Uterus (tissue), 4 donors: Measurements from ENCODE around the gene KPNA3. TPM values are rescaled to one million over a fixed set of nuclear protein-coding genes. Genes with fewer than 3 reads are reported as not detected.

ENCODE experiments used
- DNase-seq, 2 donors: peaks; one replicate each; pipeline ENCODE4 v3.0.0-alpha.2; 2019 to 2020
- H3K27ac ChIP-seq, 2 donors: fragments of 200-600 bp; sonication (generic); 1 replicate in 1 of 2; 2 replicates in 1 of 2; pipeline ENCODE4 v1.5.1; 2016 to 2018
- H3K27me3 ChIP-seq, 2 donors: fragments of 200-600 bp; sonication (generic); one replicate each; pipeline ENCODE4 v1.5.1; 2018 to 2019; ENCODE audit warnings: control low read depth in 1 of 2
- H3K36me3 ChIP-seq, 2 donors: fragments of 200-600 bp; sonication (generic); one replicate each; pipeline ENCODE4 v1.5.1; 2019; ENCODE audit warnings: control low read depth in 1 of 2
- H3K4me1 ChIP-seq, 2 donors: fragments of 200-600 bp; sonication (generic); one replicate each; pipeline ENCODE4 v1.5.1; 2018 to 2019; ENCODE audit warnings: control low read depth in 1 of 2
- H3K4me3 ChIP-seq, 2 donors: fragments of 200-600 bp; sonication (generic); 1 replicate in 1 of 2; 2 replicates in 1 of 2; pipeline ENCODE4 v1.5.1; 2018 to 2019; ENCODE audit warnings: mild to moderate bottlenecking in 1 of 2
- H3K9me3 ChIP-seq, 2 donors: fragments of 200-600 bp; sonication (generic); one replicate each; pipeline ENCODE4 v1.5.1; 2019; ENCODE audit warnings: control low read depth in 1 of 2
- CTCF ChIP-seq, 4 experiments: fragments of 200-600 bp in 2 of 4; fragments of 450-650 bp in 2 of 4; sonication (generic) in 2 of 4; IDR thresholded peaks; one replicate each; pipeline ENCODE4 v1.5.1; 2016 to 2019; ENCODE audit warnings: antibody characterized with exemption in 4 of 4, mild to moderate bottlenecking in 2 of 4, moderate library complexity in 1 of 4
- POLR2A ChIP-seq, 2 donors: fragments of 450-650 bp; IDR thresholded peaks; one replicate each; pipeline ENCODE4 v1.6.1; 2016; ENCODE audit warnings: antibody characterized with exemption in 2 of 2, mild to moderate bottlenecking in 1 of 2, moderate library complexity in 1 of 2
- intact Hi-C: fragments of 100-400 bp; cut with DNase I; formaldehyde crosslinking; loops from one replicate; pipeline ENCODE4 v1.15.1; 2023; ENCODE audit warnings: low total_unique reads
- total RNA-seq, 4 donors: library from RNA; depleted of rRNA in 3 of 4; stranded (reverse); fragments of >200 nt in 3 of 4; gene quantifications; one replicate each; pipeline versions ENCODE4 v1.1.0 to v1.2.4, GENCODE V29; 2014 to 2023
- donor health status: DM: yes; HTN: yes; CAD: no.

Gene KPNA3
- total RNA-seq, 4 donors from 2014 or later = 9.1 to 49.2 (median 30.3) TPM

- no peak for DNase-seq
- no peak overlapping the region for H3K4me3 ChIP-seq
- intact Hi-C loops = no loop called here
- H3K4me1 ChIP-seq = no peaks in the 10 kb centered on the region
- TF ChIP-seq CTCF (IDR thresholded peaks at IDR 0.05) (no peak), POLR2A (IDR thresholded peaks at IDR 0.05) (no peak)
- no peaks in the 10 kb centered on the region for H3K36me3 ChIP-seq
- H3K9me3 ChIP-seq = no peaks in the 10 kb centered on the region
- H3K27ac ChIP-seq = no peak overlapping the region
- H3K27me3 ChIP-seq = no peaks in the 10 kb centered on the region
Measured at GRCh38 chr13:49746111-49746510, 46.4 kb downstream of the KPNA3 start.

GRCh38 chr13:49740870-49741269 lies 51.6 kb downstream of the KPNA3 start:
- intact Hi-C loops = no loop called here
- Histone ChIP-seq H3K27me3 (no peaks in the 10 kb centered on the region), H3K4me1 (no peaks in the 10 kb centered on the region), H3K9me3 (no peaks in the 10 kb centered on the region), H3K4me3 (no peak overlapping the region), H3K36me3 (no peaks in the 10 kb centered on the region), H3K27ac (no peak overlapping the region)
- no peak for DNase-seq
- TF ChIP-seq POLR2A (IDR thresholded peaks at IDR 0.05) (no peak), CTCF (IDR thresholded peaks at IDR 0.05) (no peak)

DNA sequence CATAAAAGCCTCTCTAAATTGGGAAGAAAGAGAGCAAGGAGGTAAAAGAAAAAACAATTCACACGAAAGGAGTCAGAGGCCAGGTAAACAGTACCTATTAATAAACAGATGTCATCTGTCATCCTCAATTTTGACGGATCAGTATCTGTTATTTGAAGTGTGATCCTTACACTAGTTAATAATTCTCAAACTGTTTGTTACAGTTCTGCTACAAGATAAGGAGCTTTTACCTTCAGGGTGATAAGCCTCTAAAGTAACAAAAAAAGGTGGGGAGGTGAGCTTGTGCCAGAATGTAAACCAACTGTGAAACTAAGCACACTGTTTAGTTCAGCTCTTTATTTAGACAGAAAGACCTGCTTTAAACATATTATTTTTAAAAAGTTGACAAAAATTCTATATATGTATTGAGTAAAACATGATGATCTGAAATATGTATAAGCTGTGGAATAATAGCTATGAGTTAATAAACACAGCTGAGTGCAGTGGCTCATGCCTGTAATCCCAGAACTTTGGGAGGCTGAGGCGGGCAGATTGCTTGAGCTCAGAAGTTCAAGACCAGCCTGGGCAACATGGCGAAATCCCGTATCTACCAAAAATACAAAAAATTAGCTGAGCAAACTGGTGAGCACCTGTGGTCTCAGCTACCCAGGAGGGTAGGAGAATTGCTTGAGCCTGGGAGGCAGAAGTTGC lies 52.8 kb downstream of the KPNA3 start:
- no peak for DNase-seq
- intact Hi-C loops = no loop called here
- Histone ChIP-seq H3K4me1 (no peaks in the 10 kb centered on the region), H3K9me3 (no peaks in the 10 kb centered on the region), H3K36me3 (no peaks in the 10 kb centered on the region), H3K27ac (no peak overlapping the region), H3K27me3 (no peaks in the 10 kb centered on the region), H3K4me3 (no peak overlapping the region)
- TF ChIP-seq CTCF (IDR thresholded peaks at IDR 0.05) (no peak), POLR2A (IDR thresholded peaks at IDR 0.05) (no peak)

- no peaks in the 10 kb centered on the region for H3K27me3 ChIP-seq
- no peaks in the 10 kb centered on the region for H3K36me3 ChIP-seq
- H3K9me3 ChIP-seq = no peaks in the 10 kb centered on the region
- H3K4me1 ChIP-seq = no peaks in the 10 kb centered on the region
- no peak for DNase-seq
- intact Hi-C loops = no loop called here
- no peak for TF ChIP-seq CTCF (IDR thresholded peaks at IDR 0.05)
- no peak for TF ChIP-seq POLR2A (IDR thresholded peaks at IDR 0.05)
- no peak overlapping the region for H3K27ac ChIP-seq
- H3K4me3 ChIP-seq = no peak overlapping the region
Measured at GRCh38 chr13:49733181-49733951, 59.1 kb downstream of the KPNA3 start.

DNA sequence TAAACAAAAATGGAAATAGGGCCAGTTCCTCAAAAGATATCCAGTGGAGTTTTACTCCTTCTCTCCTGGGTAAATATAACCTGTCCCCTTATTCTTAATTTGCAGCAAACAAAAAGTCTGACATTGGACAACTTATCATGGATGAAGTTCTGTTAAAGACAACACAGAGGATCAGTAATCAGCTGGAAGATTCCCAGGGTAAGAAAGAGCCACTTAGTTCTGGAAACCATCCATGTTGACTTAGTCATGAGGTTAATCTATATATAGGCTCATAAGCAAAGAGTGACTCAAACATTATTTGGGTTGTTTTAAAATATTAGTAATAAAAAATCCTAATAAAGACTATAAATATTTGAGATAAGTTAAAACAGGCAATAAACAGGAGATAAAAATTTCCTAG lies 60.7 kb downstream of the KPNA3 start:
- intact Hi-C loops = no loop called here
- no peaks in the 10 kb centered on the region for H3K36me3 ChIP-seq
- TF ChIP-seq POLR2A (IDR thresholded peaks at IDR 0.05) = no peak
- no peak for TF ChIP-seq CTCF (IDR thresholded peaks at IDR 0.05)
- no peaks in the 10 kb centered on the region for H3K4me1 ChIP-seq
- DNase-seq = no peak
- H3K27ac ChIP-seq = no peak overlapping the region
- no peaks in the 10 kb centered on the region for H3K27me3 ChIP-seq
- no peak overlapping the region for H3K4me3 ChIP-seq
- H3K9me3 ChIP-seq = no peaks in the 10 kb centered on the region
